Glomerular endothelial cell (primary cell): Measurements from ENCODE around the gene MYLK4. TPM values are rescaled to one million over a fixed set of nuclear protein-coding genes. Genes with fewer than 3 reads are reported as not detected.

ENCODE experiments used
- DNase-seq: peaks from one replicate; pipeline ENCODE4 v3.0.0-alpha.2; 2011; ENCODE audit warnings: low read depth, low spot score; ENCODE audit errors: extremely low read depth
- total RNA-seq: library from RNA; depleted of rRNA; stranded (reverse); fragments of >200 nt; gene quantifications from 2 replicates; pipeline ENCODE4 v1.2.3, GENCODE V29; 2015

MYLK4 gene
- total RNA-seq, 1 donor from 2014 or later, result 0.35 TPM

DNA sequence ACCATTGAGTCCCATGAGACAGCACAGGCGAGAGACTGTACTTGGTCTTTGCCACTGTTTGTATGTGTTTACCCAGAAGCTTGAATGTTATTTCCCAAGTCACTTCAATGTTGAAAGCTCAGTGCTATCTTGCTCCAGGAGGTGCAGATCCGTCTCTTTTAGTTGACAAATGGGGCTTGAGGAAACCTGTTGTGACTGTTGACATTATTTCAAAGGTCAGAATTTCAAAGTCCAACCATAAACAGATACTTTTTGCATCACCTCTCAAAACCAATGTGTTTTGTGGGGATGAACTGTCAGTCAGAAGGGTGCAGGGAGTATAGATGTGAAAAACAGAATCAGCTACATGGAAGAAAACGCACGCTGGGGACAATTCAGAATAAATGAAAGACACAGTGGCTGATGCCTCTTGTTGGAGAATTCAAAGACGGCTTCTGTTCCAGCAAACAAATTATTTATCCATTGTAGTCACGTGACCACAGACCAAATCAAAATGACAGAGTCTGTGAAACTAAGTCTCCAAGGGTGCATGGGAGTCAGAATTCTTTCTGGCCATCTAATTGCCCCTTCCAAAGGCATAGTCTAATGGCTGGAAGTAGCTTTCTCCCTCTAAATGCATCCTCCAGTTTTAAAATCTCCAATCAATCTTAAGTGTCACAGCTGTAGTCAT, 83.7 kb downstream of the MYLK4 start:
- no peak for DNase-seq

DNA sequence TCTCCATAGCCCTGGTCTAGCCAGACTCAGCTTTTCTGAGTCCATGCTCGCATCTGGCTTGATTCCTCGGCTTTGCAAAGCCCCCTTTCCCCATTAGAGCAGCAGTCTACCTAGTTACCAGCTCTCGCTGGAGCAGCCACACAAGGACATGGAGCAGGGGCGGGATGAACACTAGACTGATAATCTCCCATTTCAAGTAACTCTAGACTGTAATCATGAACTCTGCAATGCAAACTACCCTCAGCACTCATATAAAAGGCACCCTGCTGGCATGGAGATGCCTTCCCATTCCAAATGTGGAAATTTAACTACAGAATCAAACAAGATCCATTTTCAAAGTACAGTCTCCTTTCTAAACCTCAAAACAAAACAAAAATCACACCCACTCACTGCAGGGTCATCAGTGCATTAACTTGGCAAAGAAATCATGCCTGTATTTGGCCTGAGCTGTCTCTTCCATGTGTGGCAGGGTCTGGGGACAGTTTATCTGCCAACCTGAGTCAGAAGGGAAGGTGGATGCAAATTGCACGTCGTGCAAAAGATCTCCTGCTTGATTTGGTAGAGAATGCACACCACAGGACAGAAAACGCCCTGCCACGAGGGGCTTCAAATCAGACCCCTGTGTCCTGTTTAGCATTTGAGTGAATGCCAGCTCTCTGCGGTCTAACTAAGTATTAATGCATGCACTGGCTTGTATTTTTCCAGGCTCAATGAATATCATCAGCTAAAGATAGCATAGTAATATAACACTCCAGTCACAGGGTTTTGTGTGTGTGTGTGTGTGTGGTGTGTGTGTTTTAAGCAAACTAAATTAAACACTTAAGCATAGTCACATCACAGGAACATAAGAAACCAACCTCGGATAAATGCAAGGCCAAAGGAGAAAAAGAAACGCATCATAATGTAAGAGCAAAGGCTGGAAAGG, 85.3 kb downstream of the MYLK4 start:
- no peak for DNase-seq

DNA sequence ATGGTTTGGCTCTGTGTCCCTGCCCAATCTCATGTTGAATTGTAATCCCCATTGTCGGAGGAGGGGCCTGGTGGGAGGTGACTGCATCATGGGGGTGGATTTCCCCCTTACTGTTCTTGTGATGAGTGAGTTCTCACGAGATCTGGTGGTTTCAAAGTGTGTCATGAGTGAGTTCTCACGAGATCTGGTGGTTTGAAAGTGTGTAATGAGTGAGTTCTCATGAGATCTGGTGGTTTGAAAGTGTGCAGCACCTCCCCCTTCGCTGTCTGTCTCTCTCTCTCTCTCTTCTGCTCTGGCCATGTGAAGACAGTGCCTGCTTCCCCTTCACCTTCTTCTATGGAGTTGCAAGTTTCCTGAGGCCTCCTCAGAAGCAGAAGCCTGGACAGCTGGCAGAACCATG, 87.6 kb downstream of the MYLK4 start:
- DNase-seq, result no peak

DNA sequence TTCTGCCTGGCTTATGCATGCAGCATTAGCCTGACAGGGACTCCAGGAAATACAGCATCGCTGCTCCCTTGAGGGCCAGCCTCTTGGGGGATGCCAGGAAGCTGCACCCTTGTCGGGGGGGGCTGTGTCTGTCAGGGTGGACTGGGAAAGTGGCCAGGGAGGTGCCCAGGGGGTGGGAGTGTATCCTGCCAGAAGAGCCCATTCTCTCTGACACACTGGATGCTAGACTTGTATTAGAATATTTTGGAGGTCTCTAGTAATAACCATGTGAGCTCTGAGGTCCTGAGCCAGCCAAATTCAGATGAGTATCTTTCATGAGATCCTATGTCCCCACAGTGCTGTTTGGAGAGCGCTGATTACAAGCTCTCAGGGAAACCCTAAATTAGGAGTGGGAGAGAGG, 89.1 kb downstream of the MYLK4 start:
- no peak for DNase-seq

DNA sequence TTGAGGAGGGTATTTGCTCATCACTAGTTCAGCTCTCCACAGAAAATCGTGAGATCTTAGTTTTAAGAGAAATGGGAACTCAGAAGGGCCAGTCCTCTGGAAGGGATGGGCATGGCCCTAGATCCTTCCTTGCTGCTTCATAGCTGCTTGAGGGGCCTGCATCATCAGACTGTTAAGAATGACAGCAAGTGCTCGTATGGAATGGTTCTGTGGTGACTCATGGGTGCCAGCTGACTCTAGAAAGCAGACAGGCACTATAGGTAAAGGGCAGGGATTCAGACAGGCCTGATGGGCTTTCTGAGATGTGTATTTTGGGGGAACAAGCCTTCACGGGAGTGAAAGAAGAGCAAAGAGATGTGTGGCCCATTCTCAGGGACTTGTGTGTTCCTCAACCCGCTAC, 90.8 kb downstream of the MYLK4 start:
- no peak for DNase-seq

DNA sequence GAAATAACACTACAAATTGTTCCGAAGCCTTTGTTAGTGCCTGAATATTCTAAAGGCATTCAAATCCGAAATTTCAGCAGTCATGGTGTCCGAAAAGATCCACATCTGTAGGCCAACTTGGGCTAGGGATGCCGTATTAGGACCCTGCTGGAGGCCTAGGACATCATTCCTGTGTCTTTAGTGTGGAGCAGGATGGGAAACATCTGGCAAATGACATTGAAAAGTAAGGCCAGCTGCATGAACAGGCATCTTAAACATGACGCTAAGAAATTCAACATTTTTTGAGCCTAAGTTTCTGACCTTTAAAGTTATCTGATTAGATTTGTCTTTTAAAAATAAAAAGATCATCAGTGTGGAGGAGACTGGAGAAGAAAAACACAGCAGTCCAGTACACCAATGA, 91.3 kb downstream of the MYLK4 start:
- DNase-seq, result no peak

DNA sequence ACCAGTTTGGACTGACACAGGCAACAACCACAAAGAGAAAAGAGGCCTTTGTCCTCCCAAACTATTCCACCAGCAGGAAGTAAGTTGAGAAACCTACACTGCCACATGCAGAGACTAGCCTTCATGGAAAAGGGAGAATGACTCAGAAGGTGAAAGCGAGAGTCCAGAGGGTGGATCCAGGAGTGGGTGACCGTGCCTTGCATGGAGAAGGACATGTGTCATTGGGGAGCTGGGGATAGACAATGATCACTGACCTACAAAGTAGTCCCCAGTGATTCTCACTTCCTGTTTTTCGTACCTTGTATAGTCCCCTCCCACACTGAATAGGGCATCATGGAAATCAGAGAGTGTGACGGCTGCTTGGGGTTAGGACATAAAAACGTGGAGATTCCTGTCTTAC, 91.9 kb downstream of the MYLK4 start:
- no peak for DNase-seq

DNA sequence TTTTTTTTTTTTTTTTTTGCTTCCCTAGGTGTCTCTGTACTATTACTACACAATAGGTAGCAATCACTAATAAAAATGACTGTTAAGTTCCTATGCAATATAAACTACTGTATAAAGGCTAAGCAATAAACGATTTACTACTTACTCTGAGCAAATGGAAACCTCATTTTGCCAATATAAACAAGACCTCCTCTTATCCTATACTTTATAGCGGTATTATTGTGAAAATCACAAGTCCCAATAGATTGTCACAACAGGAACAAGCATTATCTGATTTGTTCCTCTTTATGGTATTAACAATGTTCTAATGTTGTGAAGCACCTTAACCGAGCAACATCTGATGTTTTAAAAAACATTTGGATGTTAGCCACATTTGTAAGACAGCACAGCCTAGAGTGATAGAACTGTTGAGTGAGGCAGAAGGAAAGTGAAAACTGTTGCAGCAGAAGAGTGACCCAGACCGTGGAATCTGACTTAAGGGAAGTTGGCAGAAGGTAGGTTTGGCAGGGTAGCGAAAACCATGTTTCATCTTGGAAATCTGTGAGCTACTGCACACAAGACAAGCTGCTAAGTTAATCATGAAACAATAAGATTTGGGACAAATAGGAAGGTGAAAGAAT, 94.2 kb downstream of the MYLK4 start:
- DNase-seq, result no peak

DNA sequence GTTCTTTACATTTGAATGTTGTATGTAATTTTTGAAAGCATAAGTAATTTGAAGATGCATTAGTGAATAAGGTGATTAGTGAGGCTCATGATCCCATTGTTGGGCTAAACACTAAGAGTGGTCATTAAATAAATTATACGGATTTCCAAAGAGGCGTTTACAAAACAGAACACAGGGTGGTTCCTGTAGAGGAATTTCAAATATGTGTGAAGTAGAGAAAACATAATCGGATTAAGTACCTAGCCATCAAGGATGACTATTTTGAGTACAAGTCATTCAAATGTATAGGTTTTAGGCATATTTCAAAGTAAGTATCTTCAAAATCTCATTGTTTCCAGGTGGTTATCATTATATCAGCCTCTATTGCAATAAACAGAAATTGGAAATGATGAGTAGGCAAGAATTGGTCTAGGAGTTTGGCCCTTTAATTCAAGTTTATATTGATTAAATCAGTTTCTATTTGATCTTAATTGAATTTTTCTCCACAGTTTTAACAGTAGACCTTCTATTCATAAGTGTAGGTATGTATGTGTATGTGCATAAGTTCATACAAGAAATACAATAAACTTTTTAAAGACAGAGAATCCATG, 94.8 kb downstream of the MYLK4 start:
- DNase-seq, result no peak

DNA sequence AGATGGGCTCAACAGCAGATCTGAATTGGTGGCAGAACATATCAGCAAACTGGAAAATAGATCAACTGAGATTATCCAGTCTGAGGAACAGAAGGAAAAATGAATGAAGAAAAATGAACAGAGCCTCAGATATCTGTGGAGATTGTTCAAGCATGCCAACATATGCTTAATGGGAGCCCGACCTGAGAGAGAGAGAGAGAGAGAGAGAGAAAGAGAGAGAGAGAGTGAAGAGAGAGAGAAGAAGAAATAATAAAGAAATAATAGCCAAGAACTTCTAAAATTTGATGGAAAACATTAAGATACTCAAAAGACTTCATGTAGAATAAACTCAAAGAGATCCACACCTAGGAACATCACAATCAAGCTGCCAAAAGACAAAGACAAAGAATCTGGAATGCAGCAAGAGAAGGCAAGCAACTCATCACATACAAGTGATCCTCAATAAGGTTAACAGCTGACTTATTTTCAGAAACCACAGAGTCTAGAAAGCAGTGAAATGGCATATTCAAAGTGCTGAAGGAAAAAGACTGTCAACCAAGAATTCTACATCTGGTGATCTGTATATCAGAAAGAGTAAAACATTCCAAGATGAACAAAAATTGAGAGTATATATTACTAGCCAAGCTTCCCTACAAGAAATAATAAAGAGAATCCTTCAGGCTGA, 97.2 kb downstream of the MYLK4 start:
- DNase-seq, result no peak

DNA sequence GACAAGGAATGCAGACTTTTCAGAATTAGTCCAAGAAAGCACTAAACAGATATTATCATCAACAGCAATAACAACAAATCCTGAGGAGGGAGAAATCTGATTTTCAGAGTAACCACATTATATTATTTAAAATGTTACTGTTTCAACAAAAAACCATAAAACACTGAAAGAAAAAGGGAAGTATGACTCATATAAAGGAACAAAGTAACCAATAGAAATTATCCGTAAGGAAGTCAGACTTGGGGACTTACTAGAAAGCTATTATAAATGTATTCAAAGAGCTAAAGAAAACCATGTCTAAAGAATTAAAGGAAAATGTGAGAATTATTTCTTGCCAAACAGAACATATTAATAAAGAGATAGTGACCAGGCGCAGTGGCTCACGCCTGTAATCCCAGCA, 98.1 kb downstream of the MYLK4 start:
- no peak for DNase-seq

DNA sequence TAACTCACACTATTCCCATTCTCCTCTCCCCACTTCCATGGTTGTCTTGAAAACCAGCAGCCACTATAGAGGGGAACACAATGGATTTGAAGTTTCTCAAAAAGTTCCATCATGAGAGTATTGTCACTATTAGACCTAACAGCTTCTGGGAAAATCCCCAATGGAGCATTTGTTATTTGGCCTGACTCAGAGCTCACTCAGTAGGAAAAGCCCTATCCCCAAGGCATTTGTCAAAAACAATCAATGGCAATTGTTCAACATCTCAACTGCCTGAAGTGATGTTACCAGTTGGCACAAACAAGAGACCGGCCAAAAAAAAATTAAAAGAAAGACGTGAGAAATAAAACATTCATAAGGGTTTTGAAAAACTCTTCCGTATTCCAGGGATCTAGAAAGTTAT, 98.8 kb downstream of the MYLK4 start:
- DNase-seq, result no peak

DNA sequence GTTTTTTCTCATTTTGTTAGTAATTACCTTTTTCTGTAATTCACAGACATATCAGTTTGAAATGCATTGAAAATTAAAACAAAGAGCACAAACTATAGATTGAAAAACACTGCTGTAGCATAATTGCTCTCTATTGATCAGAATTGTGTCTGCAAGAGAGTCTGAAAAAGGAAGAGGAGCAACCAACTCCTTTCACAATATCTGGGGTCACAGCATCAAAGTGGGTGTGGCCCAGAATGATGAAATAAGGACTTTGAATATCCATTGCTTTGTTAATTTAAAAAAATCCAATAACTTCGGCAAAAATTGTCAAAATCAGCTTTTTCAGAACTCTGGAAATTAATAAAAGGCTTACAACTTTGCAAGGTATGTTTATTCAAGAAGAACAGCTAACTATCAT, 99.2 kb downstream of the MYLK4 start:
- no peak for DNase-seq

DNA sequence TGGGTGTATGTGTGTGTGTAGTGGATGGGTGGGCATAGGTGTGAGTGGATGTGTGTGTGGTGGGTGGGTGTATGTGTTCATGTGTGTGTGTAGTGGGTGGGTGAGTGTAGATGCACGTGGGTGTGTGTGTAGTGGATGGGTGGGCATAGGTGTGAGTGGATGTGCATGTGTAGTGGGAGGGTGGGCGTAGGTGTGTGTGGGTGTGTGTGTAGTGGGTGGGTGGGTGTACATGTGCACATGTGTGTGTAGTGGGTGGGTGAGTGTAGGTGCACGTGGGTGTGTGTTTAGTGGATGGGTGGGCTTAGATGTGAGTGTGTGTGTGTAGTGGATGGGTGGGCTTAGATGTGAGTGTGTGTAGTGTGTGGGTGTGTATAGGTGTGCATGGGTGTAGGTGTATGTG, 104.4 kb downstream of the MYLK4 start:
- DNase-seq, result no peak

DNA sequence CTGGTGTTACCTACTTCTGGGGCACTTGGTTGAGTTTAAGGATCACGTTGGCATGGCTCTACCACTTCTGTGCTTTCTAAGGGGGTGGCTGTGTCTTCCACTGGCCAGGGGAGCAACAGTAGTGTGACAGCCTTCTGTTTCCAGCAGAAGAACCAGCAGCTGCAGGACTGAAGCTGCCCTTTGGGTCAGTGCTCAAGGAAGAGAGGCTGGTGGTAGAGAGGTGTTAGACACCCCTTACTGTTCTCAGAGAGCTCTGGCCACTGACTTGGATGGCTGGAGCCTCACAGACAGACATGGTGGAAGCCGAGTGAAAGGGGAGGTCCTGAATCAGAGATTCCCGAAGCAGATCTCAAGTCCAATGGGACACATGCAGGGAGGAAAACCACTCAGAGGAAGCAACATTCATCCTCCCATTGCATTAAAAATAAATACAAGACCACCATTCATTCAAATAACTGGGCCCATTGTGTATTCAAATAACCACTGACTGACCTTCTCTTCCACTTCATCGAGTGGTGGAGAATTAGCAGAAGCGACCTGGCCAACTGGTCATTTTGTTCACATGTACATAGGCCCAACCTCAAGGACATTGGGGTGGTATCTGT, 106.7 kb downstream of the MYLK4 start:
- no peak for DNase-seq

DNA sequence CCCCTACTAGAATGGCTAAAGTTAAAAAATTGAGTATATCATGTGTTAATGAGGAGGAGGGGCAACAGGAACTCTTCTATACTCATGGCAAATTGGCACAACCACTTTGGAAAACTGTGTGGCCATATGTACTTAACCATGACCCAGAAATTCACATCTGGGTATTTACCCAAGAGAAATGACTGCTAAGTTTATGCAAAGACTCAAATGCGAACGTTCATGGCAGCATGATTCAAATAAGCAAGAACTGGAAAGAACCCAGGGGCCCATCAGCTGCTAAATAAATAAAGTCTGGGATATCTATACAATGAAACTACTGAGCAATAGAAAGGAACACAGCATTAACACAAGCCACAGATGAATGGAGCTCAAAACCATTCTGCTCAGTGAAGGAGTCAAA, 107.6 kb downstream of the MYLK4 start:
- no peak for DNase-seq

DNA sequence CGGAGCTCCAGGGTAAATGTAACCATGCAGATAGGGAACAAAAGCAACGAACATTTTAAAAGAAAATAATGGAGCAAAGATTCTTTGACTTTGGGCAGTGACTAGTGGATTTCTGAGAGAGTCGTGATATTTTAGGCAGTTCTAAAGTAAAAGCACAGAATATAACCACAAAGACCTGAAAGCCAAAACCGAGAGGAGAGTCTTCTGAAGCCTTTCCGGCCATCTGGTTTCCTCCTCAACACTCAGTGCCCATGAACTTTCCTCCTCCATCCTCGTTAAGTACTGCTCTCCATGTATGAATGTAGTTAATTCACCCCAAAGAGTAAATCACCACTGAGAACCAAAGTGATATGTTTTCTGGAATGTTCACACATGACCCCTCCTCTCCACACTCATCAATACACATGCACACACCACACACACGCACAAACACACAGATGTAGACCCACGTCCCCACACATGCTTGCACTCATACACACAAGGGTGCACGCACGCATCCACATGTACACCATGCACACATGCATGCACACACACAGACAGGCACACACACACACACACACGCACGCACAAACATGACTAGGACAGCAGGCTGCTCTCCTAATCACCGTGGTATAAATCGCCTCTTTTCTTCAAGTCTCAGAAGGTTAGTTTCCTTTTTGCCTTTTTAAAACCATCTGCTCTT, 109.5 kb downstream of the MYLK4 start:
- DNase-seq, result no peak

DNA sequence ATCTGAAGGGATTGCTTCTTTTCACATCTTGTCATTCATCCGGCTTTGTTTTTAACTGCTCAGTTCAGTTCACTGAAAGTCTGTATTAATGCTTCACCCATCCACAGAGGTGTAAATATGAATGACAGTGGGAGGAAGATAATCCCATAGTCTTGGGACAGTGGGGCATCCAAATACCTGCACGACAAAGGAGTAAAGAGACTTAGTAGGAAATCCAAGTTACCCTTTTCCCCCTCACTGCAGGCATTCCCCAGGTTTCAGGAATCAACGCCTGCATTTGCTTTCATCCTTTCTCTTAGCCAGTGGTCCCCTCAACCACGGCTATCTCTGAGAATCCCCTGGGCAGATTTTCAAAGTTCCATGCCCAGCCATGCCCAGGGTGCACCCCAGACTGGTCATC, 110.2 kb downstream of the MYLK4 start:
- DNase-seq, result no peak

DNA sequence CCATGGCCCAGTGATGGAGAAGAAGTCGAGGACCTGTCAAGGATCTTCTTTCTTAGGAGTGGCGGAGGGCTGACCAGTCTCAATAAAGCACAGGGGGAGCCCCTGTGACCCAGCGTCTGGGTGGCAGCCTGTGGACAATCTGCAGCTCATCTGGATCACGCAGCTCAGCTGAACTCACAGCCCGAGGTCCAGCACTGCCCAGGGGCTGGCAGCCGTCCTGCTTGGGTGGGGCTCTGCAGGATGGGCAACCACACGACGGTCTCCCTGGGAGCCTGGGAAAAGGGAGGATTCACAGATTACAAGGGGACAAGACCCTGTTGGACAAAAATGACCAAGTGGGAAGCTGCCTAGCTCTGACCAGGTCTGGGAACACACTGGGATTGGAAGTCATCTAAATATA, 110.8 kb downstream of the MYLK4 start:
- DNase-seq, result no peak

DNA sequence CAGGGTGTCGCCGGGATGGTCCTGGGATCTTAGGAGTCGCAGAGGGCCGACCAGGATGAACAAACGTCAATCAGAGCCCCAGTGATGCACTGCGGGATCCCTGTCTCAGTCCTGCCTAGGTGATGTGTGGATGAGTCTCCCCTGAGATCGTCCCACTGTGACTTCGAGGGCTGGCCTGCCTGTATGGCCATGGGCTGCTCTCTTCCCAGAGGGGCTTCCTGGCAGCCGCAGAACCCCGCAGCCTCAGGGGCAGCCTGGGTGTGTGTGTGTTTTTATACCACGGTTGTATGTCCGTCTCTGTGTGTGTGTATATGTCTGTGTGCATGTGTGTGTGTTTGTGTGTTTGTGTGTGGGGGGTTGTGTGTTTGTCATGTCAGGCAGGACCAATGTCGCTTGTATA, 111.6 kb downstream of the MYLK4 start:
- DNase-seq, result no peak
